Measurements from ENCODE around the gene NXF1. TPM values are rescaled to one million over a fixed set of nuclear protein-coding genes. Genes with fewer than 3 reads are reported as not detected.

The NXF1 gene
- total and polyA plus RNA-seq, 2 of the 8 experiments (the other 6 are each of a cell fraction or from before 2014, with no cell fraction given): 48.1 to 49.8 TPM

- TF ChIP-seq CTBP2 (IDR thresholded peaks at IDR 0.05; ENCODE audit: borderline replicate concordance, insufficient read depth, insufficient read length, low read length) (peak; percentile 72), GABPA (IDR thresholded peaks at IDR 0.05; ENCODE audit: borderline replicate concordance, insufficient read depth, low read length) (peak; percentile 80), ATF3 (IDR thresholded peaks at IDR 0.05; ENCODE audit: insufficient read depth, low read depth, low read length) (0 out of 2 replicates have a peak, but pooled peaks have one; percentile 52), EZH2 (IDR thresholded peaks at IDR 0.05; ENCODE audit: low read depth, low read length, severe bottlenecking) (no peak), E2F6 (IDR thresholded peaks at IDR 0.05) (0 out of 2 replicates have a peak, but pooled peaks have one; percentile 10), SUZ12 (IDR thresholded peaks at IDR 0.05; ENCODE audit: low read length) (no peak), RFX5 (IDR thresholded peaks at IDR 0.05; ENCODE audit: borderline replicate concordance, low read depth, low read length) (no peak), POU5F1 (IDR thresholded peaks at IDR 0.05; ENCODE audit: low read depth, low read length) (no peak), BCL11A (IDR thresholded peaks at IDR 0.05; ENCODE audit: low read depth in 2 of 2, low read length in 2 of 2) (no peak), CREB1 (IDR thresholded peaks at IDR 0.05) (peak; percentile 70), USF2 (IDR thresholded peaks at IDR 0.05; ENCODE audit: low read length) (no peak), PHF8 (conservative IDR thresholded peaks at IDR 0.05; ENCODE audit: low read depth, low read length) (no peak), BRCA1 (IDR thresholded peaks at IDR 0.05; ENCODE audit: low read depth, low read length) (no peak), NANOG (IDR thresholded peaks at IDR 0.05; ENCODE audit: insufficient read depth, low read depth, low read length, poor library complexity, severe bottlenecking) (no peak), EGR1 (IDR thresholded peaks at IDR 0.05; ENCODE audit: borderline replicate concordance, low read depth, low read length) (0 out of 2 replicates have a peak, but pooled peaks have one; percentile 42), CBX8 (IDR thresholded peaks at IDR 0.05; ENCODE audit: borderline replicate concordance, low read depth, low read length) (no peak), SIX5 (IDR thresholded peaks at IDR 0.05; ENCODE audit: low read depth, low read length) (no peak), CHD2 (IDR thresholded peaks at IDR 0.05; ENCODE audit: low read length) (no peak), RXRA (IDR thresholded peaks at IDR 0.05; ENCODE audit: insufficient read depth, low read depth, low read length) (no peak), RNF2 (IDR thresholded peaks at IDR 0.05; ENCODE audit: borderline replicate concordance, low read depth, low read length, missing control alignments, poor library complexity, severe bottlenecking) (no peak), POLR2AphosphoS5 (IDR thresholded peaks at IDR 0.05; ENCODE audit: low read depth, low read length) (peak; percentile 16; the same call in 1 of the 2 replicates)
Observed at GRCh38 chr11:62786318-62787004, 18.8 kb downstream of the NXF1 start (continued).

Data from H1 (cell line).